Measurements from ENCODE around the gene UBR2.
"Not testable (repeated sequence)": the region's sequence is repeated elsewhere in the genome, so short reads cannot be mapped to it uniquely, and the experiment has no call there.

Gene UBR2

GRCh38 chr6:42726485-42727086 is 162.8 kb downstream of the UBR2 start:
- peak; percentile 41 to 57 for DNase-seq (ENCODE audit: low read depth in 2 of 2)

GRCh38 chr6:42727087-42727611 is 163.3 kb downstream of the UBR2 start:
- no peak for DNase-seq (ENCODE audit: low read depth in 2 of 2)

- DNase-seq (ENCODE audit: low read depth in 2 of 2): no peak
These were observed 163.8 kb downstream of the UBR2 start for GRCh38 chr6:42727627-42728026.

GRCh38 chr6:42729731-42730130 is 165.9 kb downstream of the UBR2 start:
- DNase-seq (ENCODE audit: low read depth in 2 of 2): no peak

GRCh38 chr6:42733867-42734481 is 170.1 kb downstream of the UBR2 start:
- DNase-seq (ENCODE audit: low read depth in 2 of 2): not testable (repeated sequence)

- DNase-seq (ENCODE audit: low read depth in 2 of 2): no peak
These were observed 172.1 kb downstream of the UBR2 start for GRCh38 chr6:42735976-42736375.

- DNase-seq (ENCODE audit: low read depth in 2 of 2): no peak
These were observed 176.9 kb downstream of the UBR2 start for GRCh38 chr6:42740725-42741124.

- no peak for DNase-seq (ENCODE audit: low read depth in 2 of 2)
These were observed 178.5 kb downstream of the UBR2 start for GRCh38 chr6:42742116-42742894.
